22Rv1 (cell line): ENCODE results near the gene SELENOF.

Source experiments
- ZFX ChIP-seq: fragments of 450-650 bp; IDR thresholded peaks from 2 replicates; pipeline ENCODE4 v1.6.1; 2017; ENCODE audit warnings: antibody characterized with exemption, borderline replicate concordance
- TF ChIP-seq, protein P1 (sequence below): fragments of 450-650 bp; IDR thresholded peaks from 2 replicates; pipeline ENCODE4 v1.5.1; 2017; ENCODE audit warnings: mild to moderate bottlenecking

DNA sequence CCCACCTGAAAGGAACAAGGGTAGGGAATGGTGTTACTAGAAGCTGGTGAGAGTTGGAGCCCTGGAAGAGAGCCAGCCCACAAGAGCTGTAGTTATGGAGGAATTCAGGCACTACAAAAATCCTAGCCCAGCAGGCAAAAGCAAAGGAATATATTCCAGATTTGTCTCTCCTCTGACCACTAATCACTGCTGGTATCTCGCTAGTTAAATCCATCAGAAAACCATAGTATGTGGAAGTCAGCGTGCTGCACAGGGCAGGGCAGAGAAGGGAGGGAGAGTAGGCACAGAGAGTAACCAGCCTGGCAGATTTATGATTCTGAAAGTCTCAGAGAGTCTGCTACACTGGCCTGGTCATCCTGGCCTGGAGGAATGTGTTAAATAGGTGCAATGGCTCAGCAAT is 88.6 kb downstream of the SELENOF start:
- TF ChIP-seq, protein P1, sequence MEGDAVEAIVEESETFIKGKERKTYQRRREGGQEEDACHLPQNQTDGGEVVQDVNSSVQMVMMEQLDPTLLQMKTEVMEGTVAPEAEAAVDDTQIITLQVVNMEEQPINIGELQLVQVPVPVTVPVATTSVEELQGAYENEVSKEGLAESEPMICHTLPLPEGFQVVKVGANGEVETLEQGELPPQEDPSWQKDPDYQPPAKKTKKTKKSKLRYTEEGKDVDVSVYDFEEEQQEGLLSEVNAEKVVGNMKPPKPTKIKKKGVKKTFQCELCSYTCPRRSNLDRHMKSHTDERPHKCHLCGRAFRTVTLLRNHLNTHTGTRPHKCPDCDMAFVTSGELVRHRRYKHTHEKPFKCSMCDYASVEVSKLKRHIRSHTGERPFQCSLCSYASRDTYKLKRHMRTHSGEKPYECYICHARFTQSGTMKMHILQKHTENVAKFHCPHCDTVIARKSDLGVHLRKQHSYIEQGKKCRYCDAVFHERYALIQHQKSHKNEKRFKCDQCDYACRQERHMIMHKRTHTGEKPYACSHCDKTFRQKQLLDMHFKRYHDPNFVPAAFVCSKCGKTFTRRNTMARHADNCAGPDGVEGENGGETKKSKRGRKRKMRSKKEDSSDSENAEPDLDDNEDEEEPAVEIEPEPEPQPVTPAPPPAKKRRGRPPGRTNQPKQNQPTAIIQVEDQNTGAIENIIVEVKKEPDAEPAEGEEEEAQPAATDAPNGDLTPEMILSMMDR = no peak
- TF ChIP-seq ZFX = no peak
